Measurements from ENCODE around the gene SH2D2A. TPM values are rescaled to one million over a fixed set of nuclear protein-coding genes. Genes with fewer than 3 reads are reported as not detected.

Gene SH2D2A
- polyA plus RNA-seq, 4 donors, result 0.89 to 3.7 (median 2.4) TPM

DNA sequence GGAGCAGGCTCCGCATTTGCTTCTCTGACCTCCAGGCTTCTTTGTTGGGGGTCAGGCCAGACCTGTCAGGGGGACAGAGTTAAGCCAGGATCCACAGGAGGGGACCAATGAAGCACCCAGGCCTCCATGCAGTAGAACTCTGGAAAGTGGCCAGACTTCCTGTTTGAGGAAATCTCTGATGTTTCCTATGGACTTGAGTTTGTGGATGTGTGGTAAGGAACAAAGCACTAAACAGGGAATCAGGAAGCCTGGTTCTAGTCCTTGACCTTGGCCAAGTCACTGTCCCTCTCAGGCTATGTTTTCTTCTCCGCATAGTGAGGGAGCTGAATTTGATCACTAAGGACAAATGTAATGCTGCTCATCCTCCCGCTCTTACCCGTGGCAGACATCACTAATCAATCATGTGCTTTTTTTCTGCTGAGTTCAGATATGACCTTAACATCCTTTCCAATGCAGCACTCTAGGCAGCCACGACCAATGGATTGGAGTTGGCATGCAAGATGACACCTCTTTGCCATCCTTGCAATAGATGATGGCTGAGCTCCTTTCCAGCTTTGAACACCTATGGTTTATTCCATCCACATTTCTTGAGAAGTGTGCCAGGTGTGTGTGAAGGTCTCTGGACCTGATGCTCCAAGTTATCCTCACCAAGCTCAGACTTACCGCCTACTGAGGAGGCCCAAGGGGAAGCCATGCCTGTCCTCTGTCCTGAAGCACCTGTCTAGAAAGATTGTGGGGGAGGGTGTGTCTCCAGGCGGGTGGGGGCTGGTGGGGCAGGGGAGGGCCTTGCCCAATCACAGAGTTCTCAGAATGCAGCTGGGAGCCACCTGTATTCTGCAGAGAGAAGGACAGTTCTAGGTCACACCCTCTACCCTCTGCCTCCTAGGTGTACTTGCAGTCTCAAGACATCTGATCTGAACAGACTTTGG, 9.9 kb downstream of the SH2D2A start:
- Histone ChIP-seq H3K4me3 (ENCODE audit: low read depth in 1 of 3, low read length in 3 of 3) (no peak overlapping the region), H3K27me3 (ENCODE audit: control insufficient read depth in 3 of 3, insufficient read depth in 3 of 3, low read length in 3 of 3) (no peaks in the 10 kb centered on the region), H3K27ac (ENCODE audit: low read depth in 1 of 3, low read length in 2 of 3) (no peak overlapping the region), H3K9me3 (ENCODE audit: control insufficient read depth in 2 of 2, insufficient read depth in 1 of 2, low read depth in 1 of 2, low read length in 1 of 2) (no peaks in the 10 kb centered on the region), H3K36me3 (ENCODE audit: control insufficient read depth in 3 of 3, insufficient read depth in 2 of 3, low read depth in 1 of 3, low read length in 3 of 3) (peaks cover 0 to 18% (median 0%) of the 10 kb centered on the region in 3 donors), H3K4me1 (ENCODE audit: control insufficient read depth in 3 of 3, insufficient read depth in 2 of 3, low read depth in 1 of 3, low read length in 2 of 3) (no peaks in the 10 kb centered on the region)
- no peak for FAIRE-seq
- DNase-seq, result no peak
- WGBS, 3 donors, result 73 to 78% (median 74%) methylated on average over 7 of the region's 7 CpGs

- Histone ChIP-seq H3K4me1 (ENCODE audit: control insufficient read depth in 3 of 3, insufficient read depth in 2 of 3, low read depth in 1 of 3, low read length in 2 of 3) (no peaks in the 10 kb centered on the region), H3K27me3 (ENCODE audit: control insufficient read depth in 3 of 3, insufficient read depth in 3 of 3, low read length in 3 of 3) (no peaks in the 10 kb centered on the region), H3K27ac (ENCODE audit: low read depth in 1 of 3, low read length in 2 of 3) (no peak overlapping the region), H3K36me3 (ENCODE audit: control insufficient read depth in 3 of 3, insufficient read depth in 2 of 3, low read depth in 1 of 3, low read length in 3 of 3) (peaks cover 0 to 27% (median 0%) of the 10 kb centered on the region in 3 donors), H3K9me3 (ENCODE audit: control insufficient read depth in 2 of 2, insufficient read depth in 1 of 2, low read depth in 1 of 2, low read length in 1 of 2) (no peaks in the 10 kb centered on the region), H3K4me3 (ENCODE audit: low read depth in 1 of 3, low read length in 3 of 3) (no peak overlapping the region)
- 85 to 90% (median 88%) methylated on average over 3 of the region's 3 CpGs for WGBS, 3 donors
- no peak for FAIRE-seq
- peak in 1 of 2 donors; percentile 21 for DNase-seq
These were observed 10.7 kb downstream of the SH2D2A start for GRCh38 chr1:156805766-156806511.

DNA sequence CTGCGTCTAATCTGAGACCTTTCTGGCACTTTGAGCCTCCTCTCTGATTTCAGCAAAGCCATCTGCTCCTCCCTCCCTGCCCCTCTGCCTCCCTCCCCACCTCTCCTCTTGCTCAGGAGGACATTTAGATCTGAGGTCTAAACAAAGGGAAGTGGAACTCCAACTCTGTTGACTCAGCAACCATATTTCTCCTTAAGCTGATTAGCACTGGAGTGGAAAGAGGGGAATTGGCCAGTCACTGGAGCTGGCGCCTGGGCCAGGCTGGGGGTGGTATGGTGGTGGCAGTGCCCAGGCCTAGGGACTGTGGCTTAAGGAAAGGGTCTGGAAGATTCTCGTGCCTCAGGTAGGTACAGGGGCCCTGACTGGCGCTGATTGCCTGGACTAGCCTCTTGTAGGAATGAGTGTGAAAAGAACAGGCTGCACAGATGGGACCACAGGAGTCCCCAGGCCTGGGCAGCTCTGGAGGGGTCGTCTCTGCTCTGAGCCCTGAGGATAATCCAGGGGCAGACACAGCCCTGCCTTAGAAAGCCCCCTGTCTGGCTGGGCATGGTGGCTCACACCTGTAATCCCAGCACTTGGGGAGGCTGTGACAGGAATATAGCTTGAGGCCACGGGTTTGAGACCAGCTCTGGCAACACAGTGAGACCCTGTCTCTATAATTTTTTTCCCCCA, 11.9 kb downstream of the SH2D2A start:
- H3K4me1 ChIP-seq (ENCODE audit: control insufficient read depth in 3 of 3, insufficient read depth in 2 of 3, low read depth in 1 of 3, low read length in 2 of 3), result no peaks in the 10 kb centered on the region
- 61 to 68% (median 64%) methylated on average over 6 of the region's 6 CpGs for WGBS, 3 donors
- no peak overlapping the region for H3K4me3 ChIP-seq (ENCODE audit: low read depth in 1 of 3, low read length in 3 of 3)
- no peak overlapping the region for H3K27ac ChIP-seq (ENCODE audit: low read depth in 1 of 3, low read length in 2 of 3)
- peaks cover 0 to 35% (median 5%) of the 10 kb centered on the region in 3 donors for H3K36me3 ChIP-seq (ENCODE audit: control insufficient read depth in 3 of 3, insufficient read depth in 2 of 3, low read depth in 1 of 3, low read length in 3 of 3)
- FAIRE-seq, result no peak
- H3K27me3 ChIP-seq (ENCODE audit: control insufficient read depth in 3 of 3, insufficient read depth in 3 of 3, low read length in 3 of 3), result no peaks in the 10 kb centered on the region
- DNase-seq, result peak in 1 of 2 donors; percentile 24
- no peaks in the 10 kb centered on the region for H3K9me3 ChIP-seq (ENCODE audit: control insufficient read depth in 2 of 2, insufficient read depth in 1 of 2, low read depth in 1 of 2, low read length in 1 of 2)

DNA sequence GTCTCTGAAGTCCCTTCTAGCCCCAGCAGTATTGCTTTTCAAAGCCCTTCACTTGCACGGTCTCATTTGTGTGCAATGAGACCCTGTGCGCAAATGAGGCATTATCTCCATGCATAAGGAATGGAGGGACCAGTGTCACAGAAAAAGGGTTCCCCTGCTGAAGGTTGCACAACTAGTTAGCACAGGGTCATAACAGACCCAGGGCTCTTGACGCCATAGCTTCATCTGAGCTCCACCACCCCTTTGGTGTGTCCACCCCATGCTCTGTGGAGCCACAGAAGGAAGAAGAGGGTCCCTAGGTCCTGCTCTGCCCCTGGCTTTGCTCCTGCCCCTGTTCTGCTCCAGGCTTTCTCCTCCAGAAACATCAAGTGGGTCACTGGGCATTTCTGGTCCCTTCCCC, 12.6 kb downstream of the SH2D2A start:
- DNase-seq, result no peak
- Histone ChIP-seq H3K27me3 (ENCODE audit: control insufficient read depth in 3 of 3, insufficient read depth in 3 of 3, low read length in 3 of 3) (no peaks in the 10 kb centered on the region), H3K27ac (ENCODE audit: low read depth in 1 of 3, low read length in 2 of 3) (no peak overlapping the region), H3K9me3 (ENCODE audit: control insufficient read depth in 2 of 2, insufficient read depth in 1 of 2, low read depth in 1 of 2, low read length in 1 of 2) (no peaks in the 10 kb centered on the region), H3K4me3 (ENCODE audit: low read depth in 1 of 3, low read length in 3 of 3) (no peak overlapping the region), H3K36me3 (ENCODE audit: control insufficient read depth in 3 of 3, insufficient read depth in 2 of 3, low read depth in 1 of 3, low read length in 3 of 3) (peaks cover 0 to 34% (median 5%) of the 10 kb centered on the region in 3 donors), H3K4me1 (ENCODE audit: control insufficient read depth in 3 of 3, insufficient read depth in 2 of 3, low read depth in 1 of 3, low read length in 2 of 3) (no peaks in the 10 kb centered on the region)
- WGBS, 3 donors, result 71 to 81% (median 76%) methylated on average over 3 of the region's 3 CpGs
- no peak for FAIRE-seq

GRCh38 chr1:156803086-156803851, 13.4 kb downstream of the SH2D2A start:
- no peaks in the 10 kb centered on the region for H3K4me1 ChIP-seq (ENCODE audit: control insufficient read depth in 3 of 3, insufficient read depth in 2 of 3, low read depth in 1 of 3, low read length in 2 of 3)
- H3K4me3 ChIP-seq (ENCODE audit: low read depth in 1 of 3, low read length in 3 of 3), result no peak overlapping the region
- DNase-seq (no peak), FAIRE-seq (no peak)
- no peak overlapping the region for H3K27ac ChIP-seq (ENCODE audit: low read depth in 1 of 3, low read length in 2 of 3)
- no peaks in the 10 kb centered on the region for H3K9me3 ChIP-seq (ENCODE audit: control insufficient read depth in 2 of 2, insufficient read depth in 1 of 2, low read depth in 1 of 2, low read length in 1 of 2)
- 79 to 90% (median 88%) methylated on average over 13 of the region's 13 CpGs for WGBS, 3 donors
- peaks cover 3 to 36% (median 6%) of the 10 kb centered on the region in 3 donors for H3K36me3 ChIP-seq (ENCODE audit: control insufficient read depth in 3 of 3, insufficient read depth in 2 of 3, low read depth in 1 of 3, low read length in 3 of 3)
- no peaks in the 10 kb centered on the region for H3K27me3 ChIP-seq (ENCODE audit: control insufficient read depth in 3 of 3, insufficient read depth in 3 of 3, low read length in 3 of 3)

DNA sequence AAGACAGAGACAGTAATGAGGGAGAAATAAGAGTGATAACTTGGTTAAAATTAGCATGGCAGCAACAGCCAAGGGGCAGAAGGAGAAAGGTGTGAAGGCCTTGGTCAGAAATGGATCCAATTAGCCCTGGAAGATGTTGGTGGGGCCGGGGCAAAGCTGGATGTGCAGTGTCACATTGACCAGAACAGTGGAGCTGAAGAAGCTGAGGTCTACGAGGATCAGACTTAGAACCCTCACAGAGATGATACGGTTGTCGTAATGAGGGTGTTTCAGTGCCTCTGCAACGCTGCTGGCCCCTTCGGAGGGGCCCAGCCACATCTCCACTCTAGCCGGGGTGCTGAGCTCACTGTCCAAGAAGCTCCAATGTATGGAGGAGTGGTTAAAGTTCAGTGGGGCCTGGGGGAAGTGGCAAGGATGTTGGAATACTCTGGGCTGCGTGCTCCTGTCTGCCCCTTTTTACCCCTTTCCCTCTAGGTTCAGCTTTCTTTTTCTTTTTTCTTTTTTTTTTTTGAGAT, 14.2 kb downstream of the SH2D2A start:
- H3K27me3 ChIP-seq (ENCODE audit: control insufficient read depth in 3 of 3, insufficient read depth in 3 of 3, low read length in 3 of 3), result no peaks in the 10 kb centered on the region
- no peaks in the 10 kb centered on the region for H3K4me1 ChIP-seq (ENCODE audit: control insufficient read depth in 3 of 3, insufficient read depth in 2 of 3, low read depth in 1 of 3, low read length in 2 of 3)
- FAIRE-seq, result no peak
- no peak overlapping the region for H3K4me3 ChIP-seq (ENCODE audit: low read depth in 1 of 3, low read length in 3 of 3)
- DNase-seq, result peak in 1 of 2 donors; percentile 24
- H3K27ac ChIP-seq (ENCODE audit: low read depth in 1 of 3, low read length in 2 of 3), result no peak overlapping the region
- H3K36me3 ChIP-seq (ENCODE audit: control insufficient read depth in 3 of 3, insufficient read depth in 2 of 3, low read depth in 1 of 3, low read length in 3 of 3), result peaks cover 11 to 40% (median 12%) of the 10 kb centered on the region in 3 donors
- 87 to 93% (median 90%) methylated on average over 8 of the region's 8 CpGs for WGBS, 3 donors
- H3K9me3 ChIP-seq (ENCODE audit: control insufficient read depth in 2 of 2, insufficient read depth in 1 of 2, low read depth in 1 of 2, low read length in 1 of 2), result no peaks in the 10 kb centered on the region

DNA sequence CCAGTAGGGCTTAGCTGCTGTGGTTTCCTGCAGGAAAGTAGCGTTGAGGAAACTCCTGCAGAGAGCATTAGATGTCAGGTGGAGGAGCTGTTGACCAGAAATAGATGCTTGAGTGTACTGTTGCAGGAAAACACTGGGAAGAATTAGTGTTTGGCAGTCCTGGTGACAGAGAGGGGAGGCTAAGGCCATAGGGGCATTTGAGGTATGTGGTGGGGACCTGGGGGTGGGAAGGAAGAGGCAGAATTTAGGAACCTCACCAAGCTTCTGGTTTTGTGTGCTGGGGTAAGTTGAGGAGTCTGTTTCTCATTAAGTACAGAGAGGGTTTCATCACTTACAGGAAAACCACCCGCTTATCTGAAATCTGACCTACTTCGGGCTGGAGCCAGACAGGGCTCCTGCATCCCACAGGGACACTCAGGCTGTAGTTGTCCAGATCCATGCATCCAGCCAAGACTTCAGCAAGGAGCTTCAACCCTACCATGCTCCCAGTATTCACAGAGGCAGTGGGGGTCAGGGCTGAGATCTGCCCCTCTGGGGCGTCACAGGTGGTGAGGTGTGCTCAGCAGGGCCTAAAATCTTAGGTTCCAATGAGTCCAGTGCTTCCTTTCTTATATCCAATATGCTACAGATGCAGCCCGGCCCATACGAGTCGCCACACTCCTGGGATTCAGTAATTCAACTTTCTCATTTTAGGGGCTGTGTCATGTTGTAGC, 15.1 kb downstream of the SH2D2A start:
- H3K36me3 ChIP-seq (ENCODE audit: control insufficient read depth in 3 of 3, insufficient read depth in 2 of 3, low read depth in 1 of 3, low read length in 3 of 3), result peaks cover 12 to 47% (median 16%) of the 10 kb centered on the region in 3 donors
- FAIRE-seq, result no peak
- H3K4me3 ChIP-seq (ENCODE audit: low read depth in 1 of 3, low read length in 3 of 3), result no peak overlapping the region
- 69 to 83% (median 71%) methylated on average over 7 of the region's 7 CpGs for WGBS, 3 donors
- no peaks in the 10 kb centered on the region for H3K9me3 ChIP-seq (ENCODE audit: control insufficient read depth in 2 of 2, insufficient read depth in 1 of 2, low read depth in 1 of 2, low read length in 1 of 2)
- H3K27me3 ChIP-seq (ENCODE audit: control insufficient read depth in 3 of 3, insufficient read depth in 3 of 3, low read length in 3 of 3), result no peaks in the 10 kb centered on the region
- no peak overlapping the region for H3K27ac ChIP-seq (ENCODE audit: low read depth in 1 of 3, low read length in 2 of 3)
- DNase-seq, result no peak
- H3K4me1 ChIP-seq (ENCODE audit: control insufficient read depth in 3 of 3, insufficient read depth in 2 of 3, low read depth in 1 of 3, low read length in 2 of 3), result no peaks in the 10 kb centered on the region

All from small intestine (tissue), 7 donors.